NCI-H748 (cell line): ENCODE data around the gene LAMA2.
A peak's percentile ranks its signal among the peaks of the same experiment; 100 is the strongest.
"Not testable (repeated sequence)": the region's sequence is repeated elsewhere in the genome, so short reads cannot be mapped to it uniquely, and the experiment has no call there.

Experiments
- DNase-seq: peaks from one replicate; lab custom pipeline; 2025; ENCODE audit not compliant: unreplicated experiment; lab: John Stamatoyannopoulos, UW

Gene LAMA2

DNA sequence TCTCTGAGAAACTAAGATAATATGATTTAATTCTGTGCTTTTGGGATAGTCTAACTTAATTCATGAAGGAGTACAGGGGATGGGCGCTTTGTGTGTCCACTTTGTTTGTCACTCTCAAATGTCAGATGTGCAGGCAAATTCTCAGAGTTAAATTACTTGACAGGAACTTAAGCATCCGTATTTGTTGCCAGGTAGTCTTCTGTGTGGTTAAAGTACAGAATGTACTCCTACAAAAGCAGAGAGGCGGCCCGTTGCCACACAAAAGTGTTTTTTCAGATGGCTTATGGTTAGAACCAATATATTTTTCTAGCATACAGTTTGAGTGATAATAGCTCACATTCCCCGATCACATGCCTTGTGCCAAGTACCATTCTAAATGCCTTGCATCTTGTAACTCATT is 234.4 kb downstream of the LAMA2 start:
- DNase-seq, result no peak

DNA sequence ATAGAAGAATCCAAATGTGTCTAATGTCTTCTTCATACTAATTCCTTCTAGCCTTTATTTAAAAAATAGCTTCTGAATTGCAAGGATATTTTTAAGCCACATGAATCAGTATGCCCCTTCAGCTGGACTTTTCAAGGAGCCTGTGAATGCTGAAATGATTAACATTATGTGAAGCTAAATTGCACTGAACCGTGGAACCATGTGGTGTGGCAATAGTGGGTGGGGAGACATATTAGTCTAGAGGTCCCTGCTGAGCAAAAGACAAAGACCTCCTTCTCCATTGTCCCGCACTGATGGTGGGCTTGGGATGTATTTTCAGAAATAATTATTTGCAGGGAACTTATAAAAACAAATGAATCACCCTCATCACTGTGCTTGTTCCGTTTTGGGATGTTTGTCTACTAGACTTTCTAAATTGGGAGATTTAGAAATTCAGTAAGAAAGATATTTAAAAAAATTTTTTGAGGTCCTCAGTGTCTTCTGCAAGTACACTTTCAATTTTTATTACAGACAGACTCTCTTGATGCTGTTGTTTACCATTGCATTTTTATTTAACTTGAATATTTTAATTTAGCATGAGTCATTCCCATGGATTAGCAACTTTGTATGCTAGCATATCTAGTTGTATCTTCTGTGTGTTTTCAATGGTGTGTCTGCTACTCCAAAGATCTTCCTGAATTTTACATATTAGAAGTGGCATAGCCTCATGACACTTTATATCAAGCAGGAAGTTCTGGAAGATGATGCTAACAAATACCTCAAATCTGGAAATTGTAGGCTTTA is 238.1 kb downstream of the LAMA2 start:
- peak; percentile 28 for DNase-seq

DNA sequence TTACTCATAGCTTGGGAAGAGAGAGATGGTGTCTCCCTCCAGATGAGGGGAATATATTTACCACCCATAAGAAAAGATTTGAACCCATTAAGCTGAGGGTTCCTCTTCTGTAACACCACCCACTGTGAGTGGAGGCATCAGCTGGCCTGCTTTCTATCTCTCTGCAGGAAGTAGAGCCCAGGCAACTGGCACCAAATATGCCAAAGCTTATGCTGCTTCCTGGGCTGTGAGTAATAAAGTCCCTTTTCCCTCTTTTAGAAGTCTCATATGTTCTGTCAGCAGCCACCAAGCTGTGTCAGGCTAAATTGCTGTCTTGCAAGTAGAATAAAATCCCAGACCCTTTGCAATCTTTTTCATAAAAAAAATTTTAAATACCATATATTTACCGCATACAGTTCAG is 241.4 kb downstream of the LAMA2 start:
- no peak for DNase-seq

GRCh38 chr6:129130106-129130505 is 247.2 kb downstream of the LAMA2 start:
- no peak for DNase-seq

DNA sequence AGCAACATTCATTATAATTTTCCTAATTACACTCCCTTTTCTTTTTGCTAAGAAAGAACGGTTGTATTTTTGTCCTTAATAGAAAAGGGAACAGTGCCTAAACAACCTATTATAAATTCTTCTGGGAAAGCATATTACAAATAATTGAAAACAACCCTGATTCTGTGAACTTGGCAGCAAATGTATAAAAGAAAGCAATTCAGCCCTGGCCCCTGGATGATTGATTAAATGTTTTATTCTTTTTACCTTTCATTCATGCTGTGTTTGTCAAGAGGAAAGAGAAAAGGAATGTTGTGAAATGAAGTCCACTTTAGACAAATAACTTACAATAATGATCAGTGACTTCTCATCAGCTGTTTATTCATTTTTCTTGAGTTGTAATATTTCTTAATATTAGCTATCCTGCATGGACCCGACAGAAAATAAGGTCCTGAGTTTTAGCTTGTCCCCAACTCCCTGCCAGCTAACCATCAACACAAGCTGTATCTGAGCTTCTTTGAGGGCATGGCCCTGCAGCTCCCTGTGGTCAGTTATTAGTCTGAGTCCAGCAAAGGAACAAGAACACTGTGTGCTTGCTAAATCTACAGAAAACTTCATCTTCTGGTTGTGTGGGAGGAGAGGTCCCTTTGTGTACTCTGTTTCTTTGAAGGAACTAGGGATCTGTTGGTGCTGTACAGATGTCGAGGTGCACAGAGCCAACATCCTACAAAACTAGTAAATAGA is 248.2 kb downstream of the LAMA2 start:
- DNase-seq, result no peak

- no peak for DNase-seq
These were observed 250.8 kb downstream of the LAMA2 start for GRCh38 chr6:129133770-129134192.

DNA sequence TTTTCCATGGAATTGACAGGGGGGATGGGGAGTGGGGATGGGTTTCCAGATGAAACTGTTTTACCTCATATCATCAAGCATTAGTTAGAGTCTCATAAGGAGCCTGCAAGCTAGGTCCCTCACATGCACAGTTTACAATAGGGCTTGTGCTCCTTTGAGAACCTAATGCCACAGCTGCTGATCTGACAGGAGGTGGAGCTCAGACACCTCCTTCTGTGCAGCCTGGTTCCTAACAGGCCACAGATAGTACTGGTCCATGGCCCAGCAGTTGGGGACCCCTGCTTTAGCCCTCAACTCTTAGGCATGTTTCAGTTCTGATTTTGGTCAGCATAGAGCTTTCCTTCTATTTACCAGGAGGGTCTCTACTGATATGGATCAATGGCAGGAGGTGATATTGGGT is 251.6 kb downstream of the LAMA2 start:
- DNase-seq, result no peak

DNA sequence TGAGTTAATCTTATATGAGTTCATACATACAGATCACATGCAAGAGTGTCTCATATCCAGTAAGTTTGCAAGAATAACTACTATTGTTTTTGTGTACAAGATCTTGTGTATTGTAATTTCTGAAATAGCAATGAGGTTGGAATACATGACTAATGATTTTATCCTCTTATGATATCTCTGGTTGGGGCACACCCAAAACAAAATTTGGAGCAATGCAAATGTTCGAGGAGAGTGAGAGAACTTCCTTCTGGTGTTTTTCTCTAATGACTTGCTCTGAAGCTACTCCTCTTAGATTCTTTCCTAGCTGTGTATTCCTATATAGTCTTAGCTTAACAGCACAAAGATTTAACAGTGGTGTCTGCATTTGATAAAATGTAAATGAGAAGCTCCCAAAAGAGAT is 252.5 kb downstream of the LAMA2 start:
- no peak for DNase-seq

GRCh38 chr6:129136751-129137150 is 253.8 kb downstream of the LAMA2 start:
- DNase-seq, result no peak

- DNase-seq, result no peak
These were observed 255.9 kb downstream of the LAMA2 start for GRCh38 chr6:129138739-129139405.

DNA sequence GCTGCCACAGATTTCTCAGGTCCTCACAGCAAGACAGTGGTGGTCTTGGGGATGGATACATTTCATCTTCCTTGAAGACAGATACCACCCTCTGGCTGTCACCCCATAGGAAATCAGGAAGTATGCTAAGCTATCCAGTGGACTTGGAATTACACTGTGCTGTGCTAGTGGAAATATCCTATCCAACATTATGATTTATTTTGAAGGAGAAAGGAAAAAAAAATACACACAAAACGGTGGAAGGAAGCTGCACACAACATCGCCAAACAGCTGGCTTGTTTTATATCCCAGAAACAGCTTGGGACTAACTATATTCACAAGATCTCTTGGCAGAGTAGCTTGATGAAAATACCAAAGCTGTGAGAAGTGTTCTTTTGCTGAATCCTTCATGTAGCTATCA is 257.6 kb downstream of the LAMA2 start:
- DNase-seq, result no peak

DNA sequence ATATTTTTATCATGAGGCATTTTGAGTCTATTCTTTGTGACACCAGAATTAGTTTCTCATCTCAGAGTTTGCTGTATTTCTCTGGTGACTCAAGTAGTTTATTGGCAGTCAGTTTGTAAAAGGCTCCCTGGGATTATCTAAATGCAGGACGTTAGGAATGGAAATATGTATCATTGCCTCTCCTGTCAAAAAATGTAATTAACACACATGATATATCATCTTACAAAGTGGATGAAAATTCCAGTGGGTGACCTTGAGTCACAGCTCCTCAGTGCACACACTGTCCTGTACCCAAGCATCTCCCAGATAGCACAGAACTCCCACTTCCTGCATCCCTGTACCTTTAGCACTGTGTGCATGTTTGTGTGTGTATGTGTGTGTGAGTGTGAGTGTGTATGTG is 258.6 kb downstream of the LAMA2 start:
- no peak for DNase-seq

- DNase-seq, result no peak
These were observed 264.0 kb downstream of the LAMA2 start for GRCh38 chr6:129146902-129147301.

- no peak for DNase-seq
These were observed 267.6 kb downstream of the LAMA2 start for GRCh38 chr6:129150507-129150906.

DNA sequence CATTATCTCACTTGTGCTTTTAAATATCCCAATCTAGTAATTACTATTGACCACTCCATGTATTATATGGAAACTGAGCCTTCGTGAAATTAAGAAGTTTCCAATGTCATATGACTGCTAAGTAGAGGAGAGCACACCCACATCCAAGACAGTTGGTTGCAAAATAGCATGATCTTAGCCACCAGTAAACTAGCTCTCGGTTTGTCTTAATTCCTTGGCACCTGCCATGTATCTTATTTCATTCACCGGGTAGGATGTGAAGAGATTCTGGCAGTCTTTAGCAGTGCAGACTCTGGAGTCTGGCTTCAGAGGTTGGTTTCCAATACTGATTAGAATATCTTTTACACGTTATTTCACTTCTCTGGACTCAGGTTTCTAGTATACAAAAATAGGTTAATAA is 270.3 kb downstream of the LAMA2 start:
- no peak for DNase-seq

DNA sequence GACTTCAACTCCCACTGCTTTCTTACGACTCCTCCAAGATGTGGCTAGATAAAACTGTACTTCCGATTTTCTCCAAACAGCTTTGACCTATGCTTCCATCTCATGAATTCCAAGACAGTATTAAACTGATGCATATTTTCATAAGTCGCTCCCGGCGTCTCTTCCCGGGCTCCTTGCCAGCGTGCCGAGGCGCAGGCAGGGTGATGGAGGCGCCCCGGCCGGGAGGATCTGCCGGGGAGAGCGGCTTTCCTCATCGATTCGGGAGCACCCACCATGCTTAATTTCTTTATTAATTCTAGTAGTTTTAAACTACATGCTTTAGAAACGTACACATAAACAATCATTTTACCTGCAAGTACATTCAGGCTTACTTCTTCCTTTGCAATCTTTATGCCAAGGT is 276.3 kb downstream of the LAMA2 start:
- DNase-seq, result not testable (repeated sequence)

DNA sequence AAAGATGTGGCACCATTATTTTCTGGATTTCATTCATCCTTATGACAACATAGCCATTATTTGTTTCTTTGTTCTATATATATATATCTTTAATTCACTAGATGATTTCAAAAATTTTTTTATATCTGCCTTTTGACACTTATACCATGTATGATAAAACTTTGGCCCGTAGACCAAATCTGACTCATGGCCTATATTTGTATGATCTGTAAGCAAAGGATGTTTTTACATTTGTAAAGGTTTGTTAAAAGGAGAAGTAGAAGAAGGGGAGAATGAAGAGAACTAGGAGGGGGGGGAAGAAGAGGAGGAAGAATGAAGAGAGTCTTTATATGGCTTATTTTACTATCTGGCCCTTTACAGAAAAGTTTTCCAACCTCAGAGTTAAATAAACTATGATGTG is 279.7 kb downstream of the LAMA2 start:
- DNase-seq, result no peak

- DNase-seq, result no peak
These were observed 280.6 kb downstream of the LAMA2 start for GRCh38 chr6:129163551-129163950.

- no peak for DNase-seq
These were observed 281.1 kb downstream of the LAMA2 start for GRCh38 chr6:129164032-129164431.

GRCh38 chr6:129172279-129172995 is 289.5 kb downstream of the LAMA2 start:
- DNase-seq, result peak; percentile 42

DNA sequence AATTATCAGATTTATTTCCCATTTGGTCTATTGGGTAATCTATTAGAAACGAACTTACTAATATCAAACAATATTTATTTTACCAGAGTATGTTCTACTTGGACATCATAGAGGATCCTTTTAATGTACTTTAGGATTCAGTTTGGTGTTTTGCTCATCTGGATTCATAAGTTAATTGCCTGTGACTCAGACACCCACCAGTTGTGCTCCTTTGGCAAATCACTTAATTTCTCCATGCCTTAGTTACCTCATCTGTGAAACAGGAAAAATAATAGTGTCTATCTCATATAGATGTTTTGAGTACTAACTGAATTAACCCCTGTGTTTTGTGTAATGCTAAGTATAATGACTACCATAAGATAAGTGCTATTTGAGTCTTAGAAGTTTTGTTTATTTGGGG is 292.1 kb downstream of the LAMA2 start:
- DNase-seq, result no peak
